ENCODE measurements around the gene GALNT1. TPM values are rescaled to one million over a fixed set of nuclear protein-coding genes. Genes with fewer than 3 reads are reported as not detected.

GALNT1 gene
- total RNA-seq, 6 donors from 2014 or later = 15.0 to 70.9 (median 38.3) TPM

DNA sequence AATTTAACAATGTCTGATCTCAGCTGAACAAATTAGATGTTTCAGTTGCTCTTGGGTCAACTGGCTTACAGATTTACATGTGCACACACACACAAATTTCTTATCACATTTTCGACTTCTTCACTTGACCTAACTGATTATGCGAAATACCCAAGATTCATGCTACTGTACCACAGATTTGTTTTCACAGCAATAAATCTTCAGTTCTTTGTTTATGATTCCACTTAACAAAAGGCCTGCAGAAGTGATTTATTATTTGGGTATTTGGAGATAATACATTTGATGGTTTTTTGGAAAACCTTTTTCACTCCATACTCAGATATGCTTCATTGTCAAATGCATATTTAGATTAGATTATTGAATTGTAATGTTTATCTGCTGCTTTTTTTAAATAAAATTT, 129.0 kb downstream of the GALNT1 start:
- no peak for DNase-seq
- Histone ChIP-seq H3K9me3 (no peaks in the 10 kb centered on the region), H3K36me3 (peaks cover 0 to 28% (median 8%) of the 10 kb centered on the region in 4 donors), H3K27ac (no peak overlapping the region), H3K4me3 (no peak overlapping the region), H3K27me3 (no peaks in the 10 kb centered on the region), H3K4me1 (no peaks in the 10 kb centered on the region)
- TF ChIP-seq EP300 (IDR thresholded peaks at IDR 0.05) (no peak), POLR2AphosphoS5 (IDR thresholded peaks at IDR 0.05) (no peak), POLR2A (IDR thresholded peaks at IDR 0.05) (no peak)
- TF ChIP-seq, protein P1, sequence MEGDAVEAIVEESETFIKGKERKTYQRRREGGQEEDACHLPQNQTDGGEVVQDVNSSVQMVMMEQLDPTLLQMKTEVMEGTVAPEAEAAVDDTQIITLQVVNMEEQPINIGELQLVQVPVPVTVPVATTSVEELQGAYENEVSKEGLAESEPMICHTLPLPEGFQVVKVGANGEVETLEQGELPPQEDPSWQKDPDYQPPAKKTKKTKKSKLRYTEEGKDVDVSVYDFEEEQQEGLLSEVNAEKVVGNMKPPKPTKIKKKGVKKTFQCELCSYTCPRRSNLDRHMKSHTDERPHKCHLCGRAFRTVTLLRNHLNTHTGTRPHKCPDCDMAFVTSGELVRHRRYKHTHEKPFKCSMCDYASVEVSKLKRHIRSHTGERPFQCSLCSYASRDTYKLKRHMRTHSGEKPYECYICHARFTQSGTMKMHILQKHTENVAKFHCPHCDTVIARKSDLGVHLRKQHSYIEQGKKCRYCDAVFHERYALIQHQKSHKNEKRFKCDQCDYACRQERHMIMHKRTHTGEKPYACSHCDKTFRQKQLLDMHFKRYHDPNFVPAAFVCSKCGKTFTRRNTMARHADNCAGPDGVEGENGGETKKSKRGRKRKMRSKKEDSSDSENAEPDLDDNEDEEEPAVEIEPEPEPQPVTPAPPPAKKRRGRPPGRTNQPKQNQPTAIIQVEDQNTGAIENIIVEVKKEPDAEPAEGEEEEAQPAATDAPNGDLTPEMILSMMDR (IDR thresholded peaks at IDR 0.05) = no peak
- WGBS, 2 donors = 75 to 90% methylated on average over 2 of the region's 2 CpGs
- no peak for ATAC-seq (ENCODE audit: low FRiP score in 2 of 2)

DNA sequence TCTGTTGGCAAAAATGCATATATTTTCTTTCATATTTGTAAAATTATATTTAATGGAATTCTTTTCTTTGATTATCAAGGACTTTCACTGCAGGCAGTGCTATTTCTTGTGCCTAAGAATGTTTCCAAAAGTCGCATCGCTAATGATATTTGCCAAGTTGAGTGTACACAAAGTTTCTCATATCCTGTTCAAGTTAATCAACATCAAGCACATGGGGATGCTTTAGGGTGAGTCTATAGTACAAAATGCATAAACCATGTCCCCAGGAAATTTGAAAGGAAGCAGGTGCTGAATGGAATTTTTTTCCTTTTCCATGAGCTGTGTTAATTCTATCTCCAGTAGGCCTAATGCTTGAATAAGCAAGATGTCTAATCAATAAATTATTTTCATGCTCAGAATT, 129.7 kb downstream of the GALNT1 start:
- ATAC-seq (ENCODE audit: low FRiP score in 2 of 2) (no peak), DNase-seq (no peak)
- H3K27ac ChIP-seq = no peak overlapping the region
- H3K36me3 ChIP-seq = peaks cover 0 to 23% (median 5%) of the 10 kb centered on the region in 4 donors
- H3K4me3 ChIP-seq = no peak overlapping the region
- TF ChIP-seq EP300 (IDR thresholded peaks at IDR 0.05) (no peak), POLR2AphosphoS5 (IDR thresholded peaks at IDR 0.05) (no peak), POLR2A (IDR thresholded peaks at IDR 0.05) (no peak)
- TF ChIP-seq, protein P1 (IDR thresholded peaks at IDR 0.05) = no peak
- H3K27me3 ChIP-seq = no peaks in the 10 kb centered on the region
- no peaks in the 10 kb centered on the region for H3K4me1 ChIP-seq
- no peaks in the 10 kb centered on the region for H3K9me3 ChIP-seq
- WGBS, 2 donors = 72 to 79% methylated on average over 2 of the region's 2 CpGs

DNA sequence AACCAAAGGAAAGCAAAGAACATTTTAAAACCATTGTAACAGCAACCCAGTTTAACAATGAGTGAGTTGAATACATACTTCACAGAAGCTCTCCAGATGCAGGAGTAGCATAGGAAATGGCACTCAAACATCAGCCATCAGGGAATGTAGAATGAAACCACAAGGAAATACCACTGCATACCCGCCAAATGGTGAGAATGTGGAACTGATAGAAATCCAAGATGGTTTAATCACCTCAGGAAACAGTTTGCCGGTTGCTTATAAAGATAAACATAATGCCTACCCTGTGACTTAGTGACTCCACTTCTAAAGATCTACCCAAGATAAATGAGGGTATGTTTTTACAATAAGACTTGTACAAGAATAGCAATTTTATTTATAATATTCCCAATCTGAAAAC, 132.0 kb downstream of the GALNT1 start:
- Histone ChIP-seq H3K27me3 (no peaks in the 10 kb centered on the region), H3K4me1 (no peaks in the 10 kb centered on the region), H3K4me3 (no peak overlapping the region), H3K9me3 (no peaks in the 10 kb centered on the region), H3K36me3 (peaks cover 0 to 23% (median 5%) of the 10 kb centered on the region in 4 donors), H3K27ac (no peak overlapping the region)
- TF ChIP-seq POLR2AphosphoS5 (IDR thresholded peaks at IDR 0.05) (no peak), POLR2A (IDR thresholded peaks at IDR 0.05) (no peak), EP300 (IDR thresholded peaks at IDR 0.05) (no peak)
- TF ChIP-seq, protein P1 (IDR thresholded peaks at IDR 0.05) = no peak
- ATAC-seq (ENCODE audit: low FRiP score in 2 of 2) (no peak), DNase-seq (no peak)
- 77 to 80% methylated on average over 2 of the region's 2 CpGs for WGBS, 2 donors

DNA sequence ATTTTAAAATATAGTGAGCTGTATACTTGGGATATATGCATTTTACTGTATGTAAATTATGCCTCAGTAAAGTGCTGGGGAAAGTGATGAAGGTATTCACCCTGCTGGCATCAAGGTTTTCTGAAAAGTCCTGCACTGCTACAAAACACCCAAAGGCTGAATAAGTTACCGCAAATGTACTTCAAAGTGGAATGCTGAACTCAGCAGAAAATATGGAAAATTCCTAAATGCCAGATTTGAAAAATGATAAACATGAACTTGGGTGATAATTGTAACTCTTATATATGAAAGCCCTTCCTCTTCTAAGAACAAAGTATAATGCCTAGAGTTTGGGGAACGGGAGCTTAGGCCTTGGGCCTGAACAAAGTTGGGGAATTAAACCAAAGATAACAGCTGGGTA, 133.0 kb downstream of the GALNT1 start:
- no peak for ATAC-seq (ENCODE audit: low FRiP score in 2 of 2)
- no peak overlapping the region for H3K4me3 ChIP-seq
- no peak for DNase-seq
- 90 to 100% methylated on average over 2 of the region's 2 CpGs for WGBS, 2 donors
- H3K4me1 ChIP-seq = no peaks in the 10 kb centered on the region
- no peaks in the 10 kb centered on the region for H3K9me3 ChIP-seq
- H3K27ac ChIP-seq = no peak overlapping the region
- H3K36me3 ChIP-seq = peaks cover 0 to 19% (median 4%) of the 10 kb centered on the region in 4 donors
- H3K27me3 ChIP-seq = no peaks in the 10 kb centered on the region
- TF ChIP-seq POLR2AphosphoS5 (IDR thresholded peaks at IDR 0.05) (no peak), POLR2A (IDR thresholded peaks at IDR 0.05) (no peak), EP300 (IDR thresholded peaks at IDR 0.05) (no peak)
- TF ChIP-seq, protein P1 (IDR thresholded peaks at IDR 0.05) = no peak

DNA sequence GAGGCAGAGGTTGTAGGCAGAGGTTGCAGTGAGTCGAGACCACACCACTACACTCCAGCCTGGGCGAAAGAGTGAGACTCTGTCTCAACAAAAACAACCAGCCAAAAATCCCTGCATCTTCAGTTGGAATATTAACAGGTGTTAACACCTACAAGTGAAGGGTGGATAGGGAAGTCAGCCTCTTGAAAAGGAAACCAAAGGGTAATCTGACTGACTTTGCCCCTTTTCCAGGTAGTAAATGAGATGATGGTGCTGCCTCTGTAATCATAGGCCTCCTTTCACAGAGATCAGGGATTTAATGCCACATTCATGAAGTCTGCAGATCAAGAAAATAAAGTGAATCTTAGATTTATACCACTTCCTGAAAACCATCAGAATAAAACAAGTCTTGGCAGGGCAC, 133.6 kb downstream of the GALNT1 start:
- H3K9me3 ChIP-seq = no peaks in the 10 kb centered on the region
- no peaks in the 10 kb centered on the region for H3K27me3 ChIP-seq
- DNase-seq (no peak), ATAC-seq (ENCODE audit: low FRiP score in 2 of 2) (no peak)
- no peaks in the 10 kb centered on the region for H3K4me1 ChIP-seq
- TF ChIP-seq EP300 (IDR thresholded peaks at IDR 0.05) = no peak
- TF ChIP-seq POLR2AphosphoS5 (IDR thresholded peaks at IDR 0.05) = no peak
- no peak for TF ChIP-seq POLR2A (IDR thresholded peaks at IDR 0.05)
- TF ChIP-seq, protein P1 (IDR thresholded peaks at IDR 0.05) = no peak
- no peak overlapping the region for H3K4me3 ChIP-seq
- H3K36me3 ChIP-seq = peaks cover 0 to 13% (median 1%) of the 10 kb centered on the region in 4 donors
- H3K27ac ChIP-seq = no peak overlapping the region
- 96 to 100% methylated on average over 2 of the region's 2 CpGs for WGBS, 2 donors

All from upper lobe of left lung (tissue), 6 donors.